Muscle of leg (tissue), 11 donors: Measurements from ENCODE around the gene MALT1. TPM values are rescaled to one million over a fixed set of nuclear protein-coding genes. Genes with fewer than 3 reads are reported as not detected.
"Not testable (repeated sequence)": the region's sequence is repeated elsewhere in the genome, so short reads cannot be mapped to it uniquely, and the experiment has no call there.

Source experiments
- DNase-seq: peaks from one replicate; pipeline ENCODE4 v3.0.0; 2013
- H3K27ac ChIP-seq: one replicate; pipeline ENCODE4 v1.5.1; 2013; ENCODE audit warnings: mild to moderate bottlenecking, low read length, control low read depth
- H3K27me3 ChIP-seq: one replicate; pipeline ENCODE4 v1.6.1; 2013; ENCODE audit warnings: low read length; ENCODE audit not compliant: control insufficient read depth, insufficient read depth
- H3K36me3 ChIP-seq: one replicate; pipeline ENCODE4 v1.6.1; 2013; ENCODE audit warnings: low read length; ENCODE audit not compliant: control insufficient read depth, insufficient read depth
- H3K4me1 ChIP-seq: one replicate; pipeline ENCODE4 v1.6.1; 2013; ENCODE audit warnings: low read length; ENCODE audit not compliant: control insufficient read depth, insufficient read depth
- H3K4me3 ChIP-seq: one replicate; pipeline ENCODE4 v1.5.1; 2013; ENCODE audit warnings: low read length, control low read depth
- H3K9me3 ChIP-seq: replicated peaks from 2 replicates; pipeline ENCODE4 v1.6.1; 2013; ENCODE audit warnings: low read depth, low read length; ENCODE audit not compliant: control insufficient read depth
- WGBS: methylation state at CpG from one replicate; pipeline ENCODE4 v1.1.5; 2013; ENCODE audit warnings: missing lambda C conversion rate; ENCODE audit not compliant: insufficient coverage; 5-methylcytosine and 5-hydroxymethylcytosine counted together
- polyA plus RNA-seq, 8 donors: library from polyadenylated mRNA; unstranded; fragments of 120-200 nt; gene quantifications; one replicate each; pipeline versions ENCODE4 v1.2.1 to v1.2.3, GENCODE V29; 2013; ENCODE audit warnings: inconsistent platforms in 1 of 8, low replicate concordance in 1 of 8; ENCODE audit not compliant: insufficient read length in 8 of 8, insufficient read depth in 1 of 8
- total RNA-seq: library from RNA; stranded (reverse); fragments of 120-200 nt; gene quantifications from one replicate; pipeline ENCODE4 v1.2.4, GENCODE V29; 2013

MALT1 gene
- total and polyA plus RNA-seq, 9 donors: 10.7 to 21.3 (median 12.5) TPM

DNA sequence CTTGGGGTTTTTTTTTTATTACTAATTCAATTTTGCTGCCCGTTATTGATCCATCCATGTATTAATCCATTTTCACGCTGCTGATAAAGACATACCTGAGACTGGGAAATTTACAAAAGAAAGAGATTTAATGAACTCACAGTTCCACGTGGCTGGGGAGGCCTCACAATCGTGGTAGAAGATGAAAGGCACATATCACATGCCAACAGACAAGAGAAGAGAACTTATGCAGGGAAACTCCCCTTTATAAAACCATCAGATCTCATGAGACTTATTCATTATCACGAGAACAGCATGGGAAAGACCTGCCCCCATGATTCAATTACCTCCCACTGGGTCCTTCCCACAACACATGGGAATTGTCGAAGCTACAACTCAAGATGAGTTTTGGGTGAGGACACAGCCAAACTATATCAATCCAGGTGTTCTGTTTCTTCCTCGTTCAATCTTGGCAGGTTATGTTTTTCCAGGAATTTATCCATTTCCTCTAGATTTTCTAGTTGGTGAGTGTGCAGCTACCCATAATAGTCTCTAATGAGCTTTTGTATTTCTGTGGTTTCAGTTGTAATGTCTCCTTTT is 18.0 kb upstream of the MALT1 start:
- WGBS: 80% methylated on average over 2 of the region's 7 CpGs
- not testable (repeated sequence) for H3K4me3 ChIP-seq, H3K27ac ChIP-seq, H3K9me3 ChIP-seq, H3K27me3 ChIP-seq, H3K36me3 ChIP-seq, H3K4me1 ChIP-seq, DNase-seq

- Histone ChIP-seq H3K4me3 (no peak overlapping the region), H3K27ac (no peak overlapping the region), H3K9me3 (peaks cover 3% of the 10 kb centered on the region), H3K4me1 (no peaks in the 10 kb centered on the region), H3K36me3 (no peaks in the 10 kb centered on the region), H3K27me3 (no peaks in the 10 kb centered on the region)
- no peak for DNase-seq
- WGBS: no CpG with 5 or more reads among the region's 3 CpGs
Observed at GRCh38 chr18:58653814-58654509, 17.3 kb upstream of the MALT1 start.

- Histone ChIP-seq H3K9me3 (peaks cover 3% of the 10 kb centered on the region), H3K36me3 (no peaks in the 10 kb centered on the region), H3K27me3 (no peaks in the 10 kb centered on the region), H3K4me3 (no peak overlapping the region), H3K4me1 (no peaks in the 10 kb centered on the region), H3K27ac (no peak overlapping the region)
- DNase-seq: no peak
- WGBS: no CpG with 5 or more reads among the region's 6 CpGs
Observed at GRCh38 chr18:58654896-58655614, 16.2 kb upstream of the MALT1 start.

DNA sequence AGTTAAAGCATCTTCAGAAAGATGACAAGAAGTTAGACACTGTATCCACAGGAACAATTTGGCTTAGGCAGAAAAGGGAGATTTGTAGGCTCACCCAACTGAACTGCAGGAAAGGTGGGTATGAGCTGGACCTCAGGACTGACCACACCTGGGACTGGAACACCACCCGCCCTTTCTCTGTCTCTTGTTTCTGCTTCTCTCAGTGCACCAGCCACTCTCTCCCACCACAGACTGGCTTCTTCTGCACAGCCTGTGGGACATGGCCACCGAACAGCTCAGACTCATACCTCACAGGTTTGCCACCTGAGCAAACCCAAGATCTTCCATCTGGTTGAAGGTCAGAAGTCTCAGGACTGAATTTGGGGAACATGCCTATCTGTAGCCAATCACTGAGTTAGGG is 14.2 kb upstream of the MALT1 start:
- no peak for DNase-seq
- Histone ChIP-seq H3K27ac (no peak overlapping the region), H3K4me3 (no peak overlapping the region), H3K36me3 (no peaks in the 10 kb centered on the region), H3K9me3 (peaks cover 3% of the 10 kb centered on the region), H3K27me3 (no peaks in the 10 kb centered on the region), H3K4me1 (no peaks in the 10 kb centered on the region)
- WGBS: 89% methylated on average over 2 of the region's 2 CpGs

- Histone ChIP-seq H3K4me1 (no peaks in the 10 kb centered on the region), H3K36me3 (no peaks in the 10 kb centered on the region), H3K4me3 (no peak overlapping the region), H3K27me3 (no peaks in the 10 kb centered on the region), H3K9me3 (peaks cover 3% of the 10 kb centered on the region), H3K27ac (no peak overlapping the region)
- no CpG with 5 or more reads among the region's 1 CpG for WGBS
- no peak for DNase-seq
Observed at GRCh38 chr18:58657494-58657893, 13.8 kb upstream of the MALT1 start.

- peaks cover 3% of the 10 kb centered on the region for H3K9me3 ChIP-seq
- no peak overlapping the region for H3K27ac ChIP-seq
- WGBS: 90% methylated on average over 2 of the region's 4 CpGs
- H3K27me3 ChIP-seq: no peaks in the 10 kb centered on the region
- no peak overlapping the region for H3K4me3 ChIP-seq
- DNase-seq: no peak
- H3K36me3 ChIP-seq: no peaks in the 10 kb centered on the region
- no peaks in the 10 kb centered on the region for H3K4me1 ChIP-seq
Observed at GRCh38 chr18:58659691-58660090, 11.6 kb upstream of the MALT1 start.

DNA sequence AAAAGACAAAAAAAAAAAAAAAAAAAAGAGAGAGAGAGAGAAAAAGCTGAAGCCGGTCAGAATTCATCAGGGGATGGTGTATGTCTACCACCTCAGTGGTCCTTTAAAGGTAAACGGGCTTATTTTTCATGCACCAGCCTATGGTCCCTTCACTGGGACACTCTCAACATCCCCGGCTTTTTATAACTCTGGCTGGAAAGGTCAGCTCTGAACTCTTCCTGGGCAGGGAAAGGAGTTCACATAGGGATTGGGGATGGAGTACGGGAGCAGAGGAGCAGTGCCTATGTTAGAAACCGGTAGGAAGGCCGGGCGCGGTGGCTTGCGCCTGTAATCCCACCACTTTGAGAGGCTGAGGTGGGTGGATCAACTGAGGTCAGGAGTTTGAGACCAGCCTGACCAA is 10.3 kb upstream of the MALT1 start:
- H3K27me3 ChIP-seq: no peaks in the 10 kb centered on the region
- no peak overlapping the region for H3K27ac ChIP-seq
- no peak overlapping the region for H3K4me3 ChIP-seq
- H3K9me3 ChIP-seq: no peaks in the 10 kb centered on the region
- no peaks in the 10 kb centered on the region for H3K36me3 ChIP-seq
- WGBS: 98% methylated on average over 7 of the region's 9 CpGs
- no peak for DNase-seq
- no peaks in the 10 kb centered on the region for H3K4me1 ChIP-seq

- H3K36me3 ChIP-seq: no peaks in the 10 kb centered on the region
- H3K9me3 ChIP-seq: no peaks in the 10 kb centered on the region
- no peaks in the 10 kb centered on the region for H3K4me1 ChIP-seq
- no peaks in the 10 kb centered on the region for H3K27me3 ChIP-seq
- WGBS: 88% methylated on average over 1 of the region's 3 CpGs
- H3K27ac ChIP-seq: no peak overlapping the region
- H3K4me3 ChIP-seq: no peak overlapping the region
- peak; percentile 25 for DNase-seq
Observed at GRCh38 chr18:58661423-58661822, 9.8 kb upstream of the MALT1 start.

- WGBS: 63% methylated on average over 2 of the region's 4 CpGs
- no peak overlapping the region for H3K4me3 ChIP-seq
- no peaks in the 10 kb centered on the region for H3K9me3 ChIP-seq
- H3K4me1 ChIP-seq: no peaks in the 10 kb centered on the region
- no peaks in the 10 kb centered on the region for H3K27me3 ChIP-seq
- H3K36me3 ChIP-seq: no peaks in the 10 kb centered on the region
- DNase-seq: no peak
- H3K27ac ChIP-seq: no peak overlapping the region
Observed at GRCh38 chr18:58662118-58662517, 9.1 kb upstream of the MALT1 start.

DNA sequence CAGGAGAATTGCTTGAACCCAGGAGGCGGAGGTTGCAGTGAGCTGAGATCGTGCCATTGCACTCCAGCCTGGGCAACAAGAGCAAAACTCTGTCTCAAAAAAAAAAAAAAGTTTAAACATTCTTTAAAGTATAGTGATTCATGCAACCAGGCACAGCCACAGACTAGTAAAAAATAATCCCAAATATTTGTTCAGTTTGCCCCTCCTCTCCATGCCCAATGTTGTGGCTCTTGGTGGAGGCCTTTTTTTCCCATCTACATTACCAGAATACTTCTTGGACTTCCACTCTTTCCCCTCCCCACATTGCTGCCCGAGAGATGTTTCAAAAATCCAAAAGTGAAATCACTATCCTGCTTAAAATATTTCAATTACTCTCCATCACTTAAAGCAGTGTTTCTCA is 5.1 kb upstream of the MALT1 start:
- H3K27me3 ChIP-seq: no peaks in the 10 kb centered on the region
- peaks cover 6% of the 10 kb centered on the region for H3K4me1 ChIP-seq
- H3K9me3 ChIP-seq: no peaks in the 10 kb centered on the region
- no peak overlapping the region for H3K27ac ChIP-seq
- DNase-seq: no peak
- no peaks in the 10 kb centered on the region for H3K36me3 ChIP-seq
- no peak overlapping the region for H3K4me3 ChIP-seq
- WGBS: 50% methylated on average over 1 of the region's 3 CpGs
